Stomach (tissue), 4 donors: ENCODE data around the gene MEGF6.

Experiments
- CTCF ChIP-seq, 7 experiments: fragments of 450-650 bp in 4 of 7; fragments of 200-600 bp in 3 of 7; sonication (generic) in 3 of 7; IDR thresholded peaks; one replicate each; pipeline ENCODE4 v1.5.1; 2016 to 2019; ENCODE audit warnings: antibody characterized with exemption in 7 of 7, control low read depth in 2 of 7, mild to moderate bottlenecking in 1 of 7
- EP300 ChIP-seq: sonication (generic); formaldehyde crosslinking; IDR thresholded peaks from one replicate; pipeline ENCODE4 v1.6.1; 2017; ENCODE audit warnings: antibody characterized with exemption
- POLR2A ChIP-seq, 4 donors: fragments of 450-650 bp; IDR thresholded peaks; one replicate each; pipeline ENCODE4 v1.6.1; 2016; ENCODE audit warnings: antibody characterized with exemption in 4 of 4, control low read depth in 2 of 4, mild to moderate bottlenecking in 1 of 4, moderate library complexity in 1 of 4
- POLR2AphosphoS5 ChIP-seq, 3 donors: sonication (generic); formaldehyde crosslinking; IDR thresholded peaks; one replicate each; pipeline ENCODE4 v1.6.1; 2016; ENCODE audit warnings: antibody characterized with exemption in 3 of 3

GRCh38 chr1:3568815-3569435 is 42.4 kb downstream of the MEGF6 start:
- TF ChIP-seq CTCF (IDR thresholded peaks at IDR 0.05) (no peak), POLR2A (IDR thresholded peaks at IDR 0.05) (no peak), EP300 (no peak), POLR2AphosphoS5 (IDR thresholded peaks at IDR 0.05) (no peak)
